Measurements from ENCODE around the gene WFDC1.

The WFDC1 gene

GRCh38 chr16:84283314-84284153, 11.1 kb upstream of the WFDC1 start:
- Mint-ChIP-seq H3K4me3 (no peak overlapping the region), H3K9me3 (no peaks in the 10 kb centered on the region), H3K27ac (no peak overlapping the region), H3K4me1 (no peaks in the 10 kb centered on the region), H3K36me3 (no peaks in the 10 kb centered on the region), H3K27me3 (peaks cover 7% of the 10 kb centered on the region)

GRCh38 chr16:84284154-84284722, 10.4 kb upstream of the WFDC1 start:
- Mint-ChIP-seq H3K27me3 (peaks cover 8% of the 10 kb centered on the region), H3K27ac (no peak overlapping the region), H3K4me3 (no peak overlapping the region), H3K4me1 (no peaks in the 10 kb centered on the region), H3K9me3 (no peaks in the 10 kb centered on the region), H3K36me3 (no peaks in the 10 kb centered on the region)

GRCh38 chr16:84286578-84287240, 8.0 kb upstream of the WFDC1 start:
- Mint-ChIP-seq H3K27ac (no peak overlapping the region), H3K9me3 (no peaks in the 10 kb centered on the region), H3K36me3 (no peaks in the 10 kb centered on the region), H3K4me1 (no peaks in the 10 kb centered on the region), H3K27me3 (peaks cover 9% of the 10 kb centered on the region), H3K4me3 (no peak overlapping the region)

- Mint-ChIP-seq H3K27me3 (peaks cover 13% of the 10 kb centered on the region), H3K4me1 (peaks cover under 1% of the 10 kb centered on the region), H3K4me3 (no peak overlapping the region), H3K27ac (no peak overlapping the region), H3K9me3 (no peaks in the 10 kb centered on the region), H3K36me3 (no peaks in the 10 kb centered on the region)
Measured at GRCh38 chr16:84288902-84289301, 5.8 kb upstream of the WFDC1 start.

- H3K36me3 Mint-ChIP-seq: no peaks in the 10 kb centered on the region
- peaks cover 26% of the 10 kb centered on the region for H3K27me3 Mint-ChIP-seq
- H3K27ac Mint-ChIP-seq: no peak overlapping the region
- H3K9me3 Mint-ChIP-seq: no peaks in the 10 kb centered on the region
- H3K4me1 Mint-ChIP-seq: peaks cover 11% of the 10 kb centered on the region
- no peak overlapping the region for H3K4me3 Mint-ChIP-seq
Measured at GRCh38 chr16:84291226-84291625, 3.5 kb upstream of the WFDC1 start.

GRCh38 chr16:84292011-84292410, 2.7 kb upstream of the WFDC1 start:
- peaks cover 31% of the 10 kb centered on the region for H3K27me3 Mint-ChIP-seq
- H3K4me3 Mint-ChIP-seq: no peak overlapping the region
- no peak overlapping the region for H3K27ac Mint-ChIP-seq
- no peaks in the 10 kb centered on the region for H3K9me3 Mint-ChIP-seq
- H3K4me1 Mint-ChIP-seq: peaks cover 11% of the 10 kb centered on the region
- no peaks in the 10 kb centered on the region for H3K36me3 Mint-ChIP-seq

GRCh38 chr16:84293406-84293805, 1.3 kb upstream of the WFDC1 start:
- no peak overlapping the region for H3K27ac Mint-ChIP-seq
- H3K36me3 Mint-ChIP-seq: no peaks in the 10 kb centered on the region
- H3K9me3 Mint-ChIP-seq: no peaks in the 10 kb centered on the region
- peaks cover 11% of the 10 kb centered on the region for H3K4me1 Mint-ChIP-seq
- no peak overlapping the region for H3K4me3 Mint-ChIP-seq
- peaks cover 27% of the 10 kb centered on the region for H3K27me3 Mint-ChIP-seq

GRCh38 chr16:84294117-84294516, 561 bp upstream of the WFDC1 start:
- no peaks in the 10 kb centered on the region for H3K36me3 Mint-ChIP-seq
- H3K4me3 Mint-ChIP-seq: no peak overlapping the region
- peaks cover 26% of the 10 kb centered on the region for H3K27me3 Mint-ChIP-seq
- no peaks in the 10 kb centered on the region for H3K9me3 Mint-ChIP-seq
- no peak overlapping the region for H3K27ac Mint-ChIP-seq
- H3K4me1 Mint-ChIP-seq: peaks cover 11% of the 10 kb centered on the region

- no peak overlapping the region for H3K27ac Mint-ChIP-seq
- H3K9me3 Mint-ChIP-seq: no peaks in the 10 kb centered on the region
- H3K27me3 Mint-ChIP-seq: peaks cover 25% of the 10 kb centered on the region
- H3K36me3 Mint-ChIP-seq: no peaks in the 10 kb centered on the region
- H3K4me3 Mint-ChIP-seq: no peak overlapping the region
- peaks cover 11% of the 10 kb centered on the region for H3K4me1 Mint-ChIP-seq
Measured at GRCh38 chr16:84295203-84295860, 654 bp downstream of the WFDC1 start.

- Mint-ChIP-seq H3K4me3 (no peak overlapping the region), H3K4me1 (peaks cover 11% of the 10 kb centered on the region), H3K27me3 (peaks cover 19% of the 10 kb centered on the region), H3K27ac (no peak overlapping the region), H3K9me3 (no peaks in the 10 kb centered on the region), H3K36me3 (no peaks in the 10 kb centered on the region)
Measured at GRCh38 chr16:84298376-84298899, 3.8 kb downstream of the WFDC1 start.

GRCh38 chr16:84299734-84300440, 5.2 kb downstream of the WFDC1 start:
- peaks cover 13% of the 10 kb centered on the region for H3K27me3 Mint-ChIP-seq
- no peak overlapping the region for H3K27ac Mint-ChIP-seq
- H3K4me1 Mint-ChIP-seq: peaks cover 4% of the 10 kb centered on the region
- H3K36me3 Mint-ChIP-seq: no peaks in the 10 kb centered on the region
- H3K9me3 Mint-ChIP-seq: no peaks in the 10 kb centered on the region
- H3K4me3 Mint-ChIP-seq: no peak overlapping the region

GRCh38 chr16:84302111-84302954, 7.7 kb downstream of the WFDC1 start:
- H3K27ac Mint-ChIP-seq: no peak overlapping the region
- no peaks in the 10 kb centered on the region for H3K36me3 Mint-ChIP-seq
- H3K4me1 Mint-ChIP-seq: no peaks in the 10 kb centered on the region
- H3K9me3 Mint-ChIP-seq: no peaks in the 10 kb centered on the region
- no peak overlapping the region for H3K4me3 Mint-ChIP-seq
- H3K27me3 Mint-ChIP-seq: peaks cover 2% of the 10 kb centered on the region

GRCh38 chr16:84303023-84303422, 8.3 kb downstream of the WFDC1 start:
- Mint-ChIP-seq H3K27me3 (peaks cover 2% of the 10 kb centered on the region), H3K36me3 (no peaks in the 10 kb centered on the region), H3K27ac (no peak overlapping the region), H3K9me3 (no peaks in the 10 kb centered on the region), H3K4me1 (no peaks in the 10 kb centered on the region), H3K4me3 (no peak overlapping the region)

GRCh38 chr16:84303516-84303915, 8.8 kb downstream of the WFDC1 start:
- Mint-ChIP-seq H3K4me3 (no peak overlapping the region), H3K27ac (no peak overlapping the region), H3K4me1 (no peaks in the 10 kb centered on the region), H3K36me3 (no peaks in the 10 kb centered on the region), H3K9me3 (no peaks in the 10 kb centered on the region), H3K27me3 (peaks cover 2% of the 10 kb centered on the region)

Data from activated naive CD4-positive, alpha-beta T cell treated with anti-CD3 and anti-CD28 coated beads, Interleukin-2, amount 50 U/mL, for 24 hours (primary cell).